ENCODE measurements around the gene CDC42EP3.

Gene CDC42EP3

DNA sequence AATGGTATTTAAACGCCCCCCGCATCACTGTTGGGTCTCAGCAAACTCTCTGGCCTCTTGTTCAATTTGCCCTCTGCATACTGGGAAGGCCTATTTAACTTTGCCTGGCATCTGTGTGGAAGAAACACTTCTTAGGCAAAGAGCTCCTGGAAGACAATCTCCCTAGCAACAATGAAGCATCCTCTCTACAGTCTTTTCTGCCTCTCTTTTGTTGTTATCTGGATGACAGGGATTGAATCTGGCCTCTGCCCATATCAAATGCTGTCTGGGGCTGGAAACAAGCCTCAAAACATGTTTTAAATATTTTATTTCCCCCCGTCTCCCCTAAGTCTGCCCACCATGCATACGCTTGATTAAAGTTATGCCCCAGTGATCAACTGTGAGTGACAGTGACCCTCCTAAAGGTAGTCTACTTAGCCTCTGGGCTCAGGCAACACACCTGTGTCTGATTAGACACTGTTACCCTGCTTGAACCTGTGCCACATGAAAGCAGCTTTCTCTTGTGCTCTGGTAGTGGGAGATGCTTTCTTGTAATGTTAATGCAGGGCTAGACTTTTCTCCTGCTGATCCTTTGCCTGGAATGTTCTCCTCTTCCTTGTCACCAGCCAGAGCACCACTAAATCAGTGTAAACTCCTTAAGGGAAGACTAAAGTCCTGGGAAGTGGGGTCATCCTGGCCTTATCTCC lies 34.9 kb downstream of the CDC42EP3 start:
- no peak for DNase-seq (ENCODE audit: low read depth)

DNA sequence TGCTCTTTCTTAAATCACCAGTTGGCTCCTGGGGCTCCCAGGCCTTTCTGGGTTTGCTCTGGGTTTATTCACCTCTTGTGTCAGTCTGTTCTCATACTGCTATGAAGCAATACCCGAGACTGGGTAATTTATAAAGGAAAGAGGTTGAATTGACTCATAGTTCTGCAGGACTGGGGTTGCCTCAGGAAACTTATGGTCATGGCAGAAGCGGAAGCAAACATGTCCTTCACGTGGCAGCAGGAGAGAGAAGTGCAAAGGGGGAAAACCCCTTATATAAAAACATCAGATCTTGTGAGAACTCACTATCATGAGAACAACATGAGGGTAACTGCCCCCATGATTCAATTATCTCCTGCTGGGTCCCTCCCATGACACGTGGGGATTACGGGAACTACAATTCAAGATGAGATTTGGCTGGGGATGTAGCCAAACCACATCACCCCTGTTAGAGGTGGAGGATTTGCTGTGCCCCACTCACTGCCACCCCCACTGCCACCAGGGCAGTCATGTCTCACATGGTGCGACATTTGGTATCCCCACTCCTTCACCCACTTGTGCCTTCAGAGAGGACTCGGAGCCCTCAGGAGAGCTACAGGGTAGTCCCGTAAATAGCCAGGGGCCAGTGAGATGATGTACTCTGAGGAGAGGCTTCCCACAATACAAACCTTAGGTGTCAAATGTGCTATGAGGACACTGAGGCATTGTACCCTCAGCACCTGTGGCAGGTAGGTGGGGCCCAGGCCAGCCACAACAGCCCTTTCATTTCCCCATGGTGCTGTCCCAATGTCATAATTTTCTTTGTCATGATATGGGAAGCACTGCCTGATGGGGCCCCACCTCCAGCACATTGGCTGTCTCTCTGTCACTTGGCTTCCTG lies 35.7 kb downstream of the CDC42EP3 start:
- DNase-seq (ENCODE audit: low read depth), result peak; percentile 97

DNA sequence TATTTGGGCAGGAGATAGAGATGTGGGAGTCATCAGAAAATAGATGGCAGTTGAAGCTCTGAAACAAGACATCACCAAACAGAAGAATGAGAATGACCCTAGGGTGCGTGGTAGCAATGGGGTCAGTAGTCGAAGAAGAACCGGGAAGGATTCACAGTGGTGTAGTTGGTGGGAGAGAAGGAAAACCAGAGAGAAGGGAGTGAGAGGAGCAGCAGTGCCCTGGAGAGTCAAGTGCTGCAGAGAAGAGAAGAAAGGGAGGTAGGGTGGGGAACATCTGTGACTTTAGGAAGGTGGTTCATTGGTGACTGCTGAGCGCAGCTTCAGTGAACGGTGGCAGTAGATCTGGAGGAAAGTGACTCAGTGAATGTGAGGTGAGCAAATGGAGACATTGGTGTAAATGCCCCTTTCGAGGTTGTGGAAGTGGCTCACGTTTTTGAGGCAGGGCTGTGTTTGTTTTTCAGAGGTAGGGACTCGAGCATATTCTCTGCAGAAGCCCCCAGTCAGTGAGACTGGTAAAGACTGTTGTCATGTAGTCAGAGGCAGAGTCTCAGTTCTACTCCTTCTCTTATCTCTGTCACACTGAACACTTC lies 36.4 kb downstream of the CDC42EP3 start:
- DNase-seq (ENCODE audit: low read depth), result no peak

DNA sequence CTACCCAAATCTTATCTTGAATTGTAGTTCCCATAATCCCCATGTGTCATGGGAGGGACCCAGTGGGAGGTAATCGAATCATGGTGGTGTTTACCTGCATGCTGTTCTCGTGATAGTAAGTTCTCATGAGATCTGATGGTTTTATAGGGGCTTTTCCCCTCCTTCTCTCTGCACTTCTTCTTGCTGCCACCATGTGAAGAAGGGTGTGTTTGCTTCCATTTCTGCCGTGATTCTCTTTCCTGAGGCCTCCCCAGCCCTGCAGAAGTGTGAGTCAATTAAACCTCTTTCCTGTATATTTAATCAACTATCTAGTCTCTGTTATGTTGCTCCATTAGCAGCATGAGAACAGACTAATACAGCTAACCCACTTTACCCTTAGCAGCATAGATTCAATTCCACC lies 37.6 kb downstream of the CDC42EP3 start:
- DNase-seq (ENCODE audit: low read depth), result no peak

DNA sequence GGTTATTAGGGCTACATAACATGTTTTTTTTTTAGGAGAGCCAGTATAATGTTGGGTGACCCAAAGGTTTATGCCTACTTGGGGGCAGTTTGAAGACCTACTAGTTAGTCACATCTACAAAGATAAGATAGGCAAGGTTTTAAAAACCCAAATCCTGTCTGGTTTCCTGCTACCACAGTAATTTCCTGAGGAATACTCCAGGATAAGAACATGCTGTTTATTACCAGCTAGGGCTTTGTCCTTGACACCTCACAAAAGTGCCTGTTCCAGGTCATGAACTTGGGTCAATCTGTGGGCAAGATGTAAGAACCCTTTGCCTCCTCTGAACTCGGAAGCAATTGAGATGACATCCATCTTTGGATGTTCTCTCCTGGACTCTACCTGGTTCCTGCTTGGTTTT lies 38.2 kb downstream of the CDC42EP3 start:
- no peak for DNase-seq (ENCODE audit: low read depth)

DNA sequence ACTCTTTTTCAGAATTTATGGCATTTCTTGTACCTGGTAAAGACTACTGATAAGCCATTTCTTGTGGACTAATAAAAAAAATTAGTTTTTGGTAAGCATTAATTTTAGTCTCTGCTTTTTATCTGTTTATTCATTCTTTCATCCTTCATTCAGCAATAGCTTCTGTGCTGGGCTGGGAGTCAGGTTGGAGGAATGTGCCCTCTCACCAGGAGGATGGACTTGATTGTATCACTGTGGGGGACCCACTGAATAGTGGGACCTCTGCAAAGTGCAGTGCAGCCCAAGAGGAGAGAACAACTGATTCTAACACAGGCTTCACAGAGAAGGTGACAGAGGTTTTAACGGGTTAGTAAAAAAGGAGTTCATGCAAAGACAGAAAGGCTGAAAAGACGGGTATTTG lies 39.1 kb downstream of the CDC42EP3 start:
- no peak for DNase-seq (ENCODE audit: low read depth)

DNA sequence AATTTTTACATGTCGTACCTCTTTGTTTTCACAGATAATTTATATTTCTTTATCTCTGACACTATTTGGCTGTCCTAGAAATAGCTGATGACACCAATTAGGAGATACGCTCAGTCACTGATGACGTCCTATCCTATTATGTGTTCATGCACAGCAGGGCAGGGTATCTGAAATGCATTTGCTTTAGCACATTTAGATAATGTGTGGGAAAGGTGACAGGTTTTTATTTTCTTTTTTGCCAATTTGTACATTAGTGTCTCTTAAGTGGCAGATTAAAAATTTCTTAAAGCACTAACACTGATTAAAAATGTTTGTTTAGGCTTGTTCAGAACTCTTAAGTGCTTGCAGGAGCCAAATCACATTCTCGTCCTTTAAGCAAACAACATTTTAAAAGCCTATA lies 39.7 kb downstream of the CDC42EP3 start:
- no peak for DNase-seq (ENCODE audit: low read depth)

DNA sequence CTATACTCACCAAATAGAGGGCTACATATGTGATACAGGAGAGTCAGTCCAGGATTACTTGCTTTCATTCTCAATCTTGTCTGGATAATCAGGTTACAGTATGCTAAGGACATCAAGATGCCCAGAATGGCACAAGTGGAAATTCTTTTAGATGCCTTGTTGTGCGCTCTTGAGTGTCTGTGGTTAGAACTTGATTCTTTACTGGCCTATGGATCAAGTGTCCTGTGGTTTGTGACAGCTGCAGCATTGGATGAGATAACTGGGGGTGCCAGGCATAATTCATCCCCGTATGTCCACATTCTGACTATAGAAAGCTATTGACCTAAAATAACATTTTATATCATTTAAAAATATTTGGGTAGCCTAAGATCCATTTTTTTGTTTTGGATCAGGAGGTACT lies 40.1 kb downstream of the CDC42EP3 start:
- DNase-seq (ENCODE audit: low read depth), result no peak

DNA sequence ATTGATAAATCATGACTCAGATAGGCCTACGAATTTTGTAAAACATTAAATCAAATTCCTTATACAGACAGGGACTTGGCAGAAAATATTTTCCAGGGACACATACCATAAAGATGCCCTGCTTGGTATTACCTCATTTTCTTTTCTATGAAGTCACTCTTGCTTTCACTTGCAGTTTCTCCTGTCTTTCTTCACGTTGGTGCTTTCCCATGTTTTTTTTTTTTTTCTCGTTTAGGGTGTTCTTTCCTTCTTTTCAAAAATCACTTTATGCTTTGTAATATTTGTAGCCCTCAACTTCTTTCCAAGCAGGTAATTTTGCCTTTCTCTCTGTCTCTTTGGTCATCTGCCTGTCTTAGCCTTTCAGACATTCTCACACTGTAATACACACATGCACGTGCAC lies 40.7 kb downstream of the CDC42EP3 start:
- DNase-seq (ENCODE audit: low read depth), result no peak

DNA sequence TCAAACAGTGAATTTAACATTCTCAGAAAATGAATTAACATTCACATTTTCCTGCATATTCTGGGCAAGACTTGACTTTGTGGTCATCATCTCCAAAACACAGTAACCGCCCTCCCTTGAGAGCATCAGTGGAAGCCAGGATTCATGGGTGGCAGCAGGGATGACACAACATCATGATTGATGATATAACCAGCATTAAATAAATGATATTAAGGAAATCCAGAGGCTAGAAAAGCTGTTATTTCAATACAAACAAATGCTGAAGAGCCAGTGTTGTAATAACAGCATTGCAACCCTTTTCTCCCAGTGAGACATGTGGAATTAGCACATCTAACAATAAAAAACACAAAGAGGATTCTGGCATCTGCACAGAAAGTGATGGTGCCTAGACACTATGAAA lies 41.1 kb downstream of the CDC42EP3 start:
- DNase-seq (ENCODE audit: low read depth), result no peak

DNA sequence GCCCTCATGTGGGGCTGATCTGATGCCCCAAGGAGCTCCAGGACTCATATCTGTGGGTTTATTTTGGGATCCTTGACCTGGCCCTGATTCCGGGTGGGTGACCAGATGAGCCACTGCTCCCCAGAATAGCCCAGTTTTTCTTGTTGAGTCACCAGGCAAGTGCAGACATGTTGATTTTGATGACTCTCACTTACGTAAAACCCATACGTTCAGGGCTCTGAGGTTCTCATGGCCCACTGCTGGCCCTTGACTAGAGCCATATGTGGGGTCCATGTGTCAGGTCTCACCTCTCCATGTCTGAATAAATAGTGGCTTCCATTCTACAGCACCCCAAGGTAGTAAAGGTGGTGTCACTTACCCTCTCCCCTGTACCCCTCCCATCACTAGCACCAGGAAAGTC lies 41.9 kb downstream of the CDC42EP3 start:
- DNase-seq (ENCODE audit: low read depth), result peak; percentile 70

DNA sequence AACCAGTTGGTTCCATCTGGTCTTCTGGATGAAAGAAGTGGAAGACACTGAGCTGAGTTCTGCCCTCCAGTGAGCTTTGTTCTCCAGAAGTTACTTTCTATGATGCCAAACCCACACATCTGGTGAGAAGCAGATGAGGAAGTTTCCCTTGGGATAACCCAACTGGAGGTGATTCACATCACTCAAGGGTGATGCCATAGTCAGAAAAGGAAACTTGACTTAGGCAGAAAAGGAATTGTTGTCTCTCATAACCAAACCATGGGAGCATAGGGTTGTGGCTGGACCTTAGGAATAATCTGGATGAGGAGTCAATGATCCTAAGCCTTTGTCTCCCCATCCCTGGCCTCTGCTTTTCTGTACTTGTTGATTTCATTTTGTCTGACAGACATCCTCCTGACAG lies 43.7 kb downstream of the CDC42EP3 start:
- no peak for DNase-seq (ENCODE audit: low read depth)

DNA sequence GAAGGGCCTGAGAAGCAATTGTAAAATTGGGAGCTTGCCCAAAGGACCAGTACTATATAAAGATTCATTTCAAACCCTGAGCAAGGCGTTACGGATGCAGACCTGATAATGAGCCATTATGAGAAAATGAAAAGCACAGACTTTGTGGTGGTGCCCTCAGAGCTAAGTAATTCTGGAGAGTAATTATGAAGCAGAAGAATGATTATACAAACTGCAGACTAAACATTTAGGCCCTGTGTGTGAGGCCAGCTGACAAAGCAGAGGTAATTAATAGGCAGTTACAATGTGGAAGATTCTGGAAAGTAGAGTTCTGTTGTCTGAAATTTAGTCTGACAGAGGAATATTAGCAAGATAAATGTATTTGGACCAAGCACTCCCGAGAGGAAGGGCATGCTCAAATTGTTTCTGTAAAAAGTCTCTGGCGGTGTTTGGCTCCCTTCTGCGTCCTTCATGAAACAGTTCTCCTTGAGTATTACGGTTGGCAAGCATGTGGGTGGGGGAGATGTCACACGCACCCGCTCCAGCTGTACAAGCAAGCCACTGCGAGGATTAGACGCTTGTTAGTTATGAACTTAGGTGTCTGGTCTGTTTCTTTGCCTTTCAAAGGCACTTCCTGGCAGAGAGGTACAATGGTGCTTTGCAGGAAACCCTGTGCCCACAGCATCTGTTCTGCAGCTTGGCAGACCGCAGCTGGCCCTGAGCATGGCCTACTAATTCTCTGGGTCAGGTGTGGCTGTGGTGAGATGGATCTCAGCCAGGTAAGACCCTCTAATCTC lies 45.5 kb downstream of the CDC42EP3 start:
- DNase-seq (ENCODE audit: low read depth), result no peak

DNA sequence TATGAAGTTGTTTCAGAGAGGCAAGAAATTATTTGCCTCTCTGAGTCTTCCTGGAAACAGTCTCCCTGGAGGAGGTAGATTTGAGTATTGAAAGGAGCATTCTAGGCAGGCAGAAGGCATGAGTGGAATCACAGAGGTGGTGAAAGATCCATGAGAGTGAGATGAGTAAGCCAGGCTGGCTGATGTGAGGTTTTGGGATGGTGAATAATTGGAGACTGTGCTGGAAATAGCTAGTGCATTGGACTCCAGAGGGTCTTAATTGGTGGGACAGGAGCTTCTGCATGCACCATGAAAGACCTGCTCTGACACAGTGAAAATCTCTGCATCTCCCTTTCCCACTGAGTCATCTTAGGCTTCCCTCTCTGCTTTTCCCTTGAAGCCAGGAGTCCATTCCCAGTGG lies 46.3 kb downstream of the CDC42EP3 start:
- peak; percentile 69 for DNase-seq (ENCODE audit: low read depth)

DNA sequence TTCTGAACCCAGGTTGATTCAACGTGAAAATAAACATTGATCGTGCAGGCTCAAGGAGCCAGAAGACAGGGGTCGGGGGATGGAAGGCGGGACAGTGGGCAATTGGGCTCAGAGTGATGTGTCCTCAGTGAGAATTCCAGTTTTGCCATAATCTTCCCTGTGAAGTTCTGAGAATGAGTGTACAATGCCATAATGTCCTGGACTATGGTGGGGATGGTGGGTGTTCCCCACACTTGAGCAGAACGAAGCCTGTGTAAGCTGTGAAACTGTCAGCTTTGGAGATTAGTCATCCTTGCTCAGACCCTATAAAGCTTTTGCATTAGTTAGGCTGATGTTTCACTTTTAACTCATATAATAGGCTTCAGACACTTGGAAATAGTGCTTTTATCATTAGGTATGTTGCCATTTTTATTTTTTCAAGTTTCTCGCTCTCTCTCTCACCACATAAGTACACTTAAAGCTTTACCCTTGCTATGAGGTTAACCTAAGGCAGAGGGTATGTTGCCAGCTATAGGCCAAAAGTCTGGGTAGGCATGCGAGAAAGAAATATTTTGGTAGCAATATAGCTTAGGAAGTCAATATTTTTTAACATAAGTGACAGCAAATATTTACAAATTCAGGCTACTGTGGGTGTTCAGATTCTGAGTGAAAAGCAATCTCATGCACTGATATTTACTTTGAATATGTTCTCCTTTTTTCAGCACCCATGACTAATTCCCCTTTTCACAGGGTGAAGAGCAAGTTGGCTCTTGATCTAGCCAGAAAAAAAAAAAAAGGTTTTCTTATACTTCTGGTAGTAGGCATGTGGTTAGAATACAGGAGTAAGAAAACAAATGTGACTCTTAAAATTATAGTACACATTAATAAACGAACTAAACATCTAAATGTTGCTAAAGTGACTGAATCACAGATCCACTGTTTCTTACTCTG lies 47.2 kb downstream of the CDC42EP3 start:
- peak; percentile 67 for DNase-seq (ENCODE audit: low read depth)

DNA sequence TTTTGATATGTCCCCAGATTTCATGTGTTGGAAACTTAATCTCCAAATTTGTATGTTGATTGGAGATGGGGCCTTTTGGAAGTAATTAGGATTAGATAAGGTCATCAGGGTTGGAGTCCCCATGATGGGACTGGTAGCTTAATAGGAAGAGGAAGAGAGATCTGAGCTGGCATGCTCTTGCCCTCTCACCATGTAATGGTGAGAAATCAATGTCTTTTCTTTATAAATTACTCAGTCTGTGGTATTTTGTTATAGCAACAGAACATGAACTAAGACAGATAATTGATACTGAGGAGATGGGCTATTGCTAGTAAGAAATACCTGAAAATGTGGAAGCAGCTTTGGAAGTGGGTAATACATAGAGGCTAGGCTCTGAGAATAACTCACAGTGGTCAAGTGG lies 48.0 kb downstream of the CDC42EP3 start:
- no peak for DNase-seq (ENCODE audit: low read depth)

DNA sequence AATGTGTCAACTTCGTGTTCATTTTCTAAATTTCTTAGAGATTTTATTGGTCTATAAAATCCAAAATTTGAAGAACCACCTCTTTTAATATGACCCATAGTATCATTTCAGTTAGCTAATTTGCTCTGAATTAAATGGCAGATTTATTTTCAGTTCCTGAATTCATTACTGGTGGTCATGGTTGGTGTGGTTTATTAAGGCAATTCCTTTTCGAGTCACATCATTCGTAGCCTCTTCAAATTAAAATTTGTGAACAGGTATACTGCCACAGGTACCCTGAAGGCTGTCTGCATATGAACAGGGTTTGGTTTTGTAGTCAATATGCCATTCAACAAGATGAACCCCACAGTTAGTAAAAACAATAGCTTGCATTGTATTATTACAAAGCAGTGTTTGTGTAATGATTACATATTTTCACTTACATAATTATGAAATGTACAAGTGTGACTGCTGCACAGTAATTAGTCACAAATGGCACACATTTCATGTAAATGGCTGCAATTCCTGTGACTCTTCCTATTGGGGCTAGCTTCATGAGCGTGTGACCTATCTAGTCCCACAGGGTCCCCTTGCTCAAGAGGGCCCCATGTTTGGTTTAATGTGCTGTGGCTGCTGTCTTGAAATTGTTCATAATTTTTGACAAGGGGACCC lies 48.9 kb downstream of the CDC42EP3 start:
- DNase-seq (ENCODE audit: low read depth), result no peak

DNA sequence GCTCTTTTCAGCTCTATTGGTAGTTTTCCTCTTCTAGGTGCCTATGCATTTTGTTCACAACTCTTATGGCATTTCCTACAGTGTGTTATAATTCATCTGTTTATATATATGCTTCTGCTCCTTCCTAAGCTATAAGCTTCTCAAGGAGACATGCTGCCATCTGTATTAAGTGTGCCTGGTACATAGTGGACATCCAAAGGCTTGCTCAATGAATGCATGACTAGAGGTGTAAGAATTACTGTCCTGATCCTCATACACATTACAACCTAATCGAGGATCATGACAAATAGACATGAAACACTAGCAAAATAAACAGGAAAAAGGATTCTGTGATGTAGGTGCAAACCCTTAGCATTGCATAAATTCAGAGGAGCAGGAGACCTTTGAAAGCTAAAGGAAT lies 50.2 kb downstream of the CDC42EP3 start:
- DNase-seq (ENCODE audit: low read depth), result no peak

DNA sequence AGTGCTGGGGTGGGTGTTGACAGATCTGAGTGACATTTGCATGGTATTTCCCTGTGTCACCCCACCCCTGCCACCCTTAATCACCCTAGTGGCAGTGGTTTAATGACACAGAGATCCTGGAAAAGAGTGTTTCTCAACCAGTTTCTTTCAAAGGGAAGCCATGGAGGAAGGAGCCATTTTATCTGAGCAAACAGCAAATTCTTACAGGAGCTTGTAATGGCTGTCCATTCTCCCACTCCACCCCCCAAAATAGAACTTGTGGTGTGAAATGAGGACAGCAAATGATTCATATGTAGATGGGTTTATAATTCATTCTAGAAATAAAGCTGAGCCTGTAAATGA lies 51.5 kb downstream of the CDC42EP3 start:
- no peak for DNase-seq (ENCODE audit: low read depth)

DNA sequence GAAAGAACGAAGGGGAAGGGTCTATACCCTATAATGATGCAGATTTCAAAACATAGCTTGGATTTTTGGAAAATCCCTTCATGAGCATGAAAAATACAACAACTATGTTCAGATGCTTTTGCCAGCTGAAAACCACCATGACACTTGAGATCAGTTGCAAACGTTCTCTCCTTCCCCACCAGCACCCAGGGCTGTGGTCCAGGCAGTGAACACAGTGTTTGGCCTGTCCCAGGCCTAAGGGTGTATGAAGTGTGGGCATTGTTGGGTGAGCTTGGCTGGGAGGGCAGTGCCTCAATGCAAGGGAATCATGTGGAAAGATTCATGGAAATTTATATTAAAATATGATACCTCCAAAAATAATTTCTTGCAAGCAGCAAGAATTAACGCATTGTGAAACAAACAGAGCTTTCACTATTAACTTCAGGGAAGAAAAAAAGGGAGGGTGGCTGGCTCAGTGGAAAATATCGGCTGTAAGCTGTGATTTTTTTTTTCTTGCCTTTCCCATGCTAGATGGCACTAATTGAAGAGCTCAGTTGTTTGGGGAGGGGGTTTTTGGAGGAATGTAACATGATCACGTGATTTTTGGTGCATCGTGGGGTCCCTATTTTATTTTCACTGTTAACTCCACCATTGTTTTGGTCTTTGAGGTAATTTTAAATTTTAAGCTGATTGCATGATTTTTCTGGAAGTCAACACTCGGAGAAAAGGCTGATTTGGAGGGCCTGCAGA lies 52.0 kb downstream of the CDC42EP3 start:
- DNase-seq (ENCODE audit: low read depth), result no peak
